GM19240 (cell line): ENCODE data around the gene PLXNA3.

ENCODE experiments used
- DNase-seq: peaks from one replicate; pipeline ENCODE4 v3.0.0; 2011; ENCODE audit warnings: low spot score; ENCODE audit not compliant: insufficient read length

PLXNA3 gene

DNA sequence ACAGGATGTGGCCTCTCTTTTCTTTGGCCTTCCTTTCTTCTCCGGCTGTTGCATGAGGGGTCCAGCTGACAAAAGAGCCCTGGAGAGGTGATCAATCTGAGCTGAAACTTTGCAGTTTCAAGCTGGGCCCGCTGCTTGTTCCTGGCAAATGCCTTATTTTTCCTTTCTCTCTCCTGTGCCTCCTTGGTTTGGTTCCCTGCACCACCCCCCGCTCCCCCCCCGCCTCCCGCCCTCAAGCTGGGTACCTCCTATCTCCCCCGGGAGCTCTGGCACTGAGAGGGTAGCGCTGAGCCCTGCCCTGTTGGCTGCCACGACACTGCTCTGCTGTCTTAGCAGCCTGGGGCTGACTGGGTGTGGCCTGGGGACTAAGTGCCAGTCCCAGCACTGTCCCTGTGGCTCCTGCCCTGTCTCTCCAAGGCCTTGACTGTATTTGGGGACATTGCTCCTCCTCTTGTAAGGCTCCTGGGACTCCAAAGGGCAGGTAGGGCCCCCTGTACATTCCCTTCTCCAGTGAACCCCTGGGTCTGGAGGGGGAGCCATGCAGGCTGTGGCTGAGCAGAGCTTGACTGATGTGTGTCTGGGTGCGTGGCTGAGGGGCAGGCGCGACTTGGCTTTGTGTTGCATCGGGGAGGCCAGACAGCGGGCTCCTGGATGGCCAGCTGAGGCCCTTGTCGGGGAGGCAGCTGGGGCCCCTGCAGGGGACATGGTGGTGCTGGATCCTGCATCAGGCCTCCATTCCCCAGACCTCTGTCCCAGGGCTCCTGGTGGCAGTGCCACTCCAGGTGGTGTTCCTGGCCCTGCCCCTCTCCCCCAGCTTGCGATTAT lies 1.1 kb downstream of the PLXNA3 start:
- DNase-seq, result no peak

DNA sequence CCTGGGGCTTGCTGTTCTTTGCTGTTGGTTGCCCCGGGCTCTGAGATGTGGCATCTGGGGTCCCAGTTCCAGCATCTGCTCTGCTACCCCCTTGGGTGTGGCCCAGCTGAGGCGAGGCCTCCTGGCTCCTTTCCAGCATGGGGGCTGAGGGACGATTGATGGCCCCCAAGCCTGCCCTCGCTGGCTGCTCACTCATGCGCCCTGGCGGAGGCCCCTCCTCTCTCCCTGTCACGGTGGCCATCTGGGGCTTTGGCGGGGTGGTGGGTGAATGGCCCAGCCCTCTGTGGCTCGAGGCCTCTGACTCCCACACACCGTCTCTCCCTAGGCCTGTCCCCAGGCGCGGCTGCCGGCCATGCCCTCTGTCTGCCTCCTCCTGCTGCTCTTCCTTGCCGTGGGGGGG lies 1.8 kb downstream of the PLXNA3 start:
- DNase-seq, result no peak

GRCh38 chrX:154460326-154460725 lies 2.2 kb downstream of the PLXNA3 start:
- no peak for DNase-seq

DNA sequence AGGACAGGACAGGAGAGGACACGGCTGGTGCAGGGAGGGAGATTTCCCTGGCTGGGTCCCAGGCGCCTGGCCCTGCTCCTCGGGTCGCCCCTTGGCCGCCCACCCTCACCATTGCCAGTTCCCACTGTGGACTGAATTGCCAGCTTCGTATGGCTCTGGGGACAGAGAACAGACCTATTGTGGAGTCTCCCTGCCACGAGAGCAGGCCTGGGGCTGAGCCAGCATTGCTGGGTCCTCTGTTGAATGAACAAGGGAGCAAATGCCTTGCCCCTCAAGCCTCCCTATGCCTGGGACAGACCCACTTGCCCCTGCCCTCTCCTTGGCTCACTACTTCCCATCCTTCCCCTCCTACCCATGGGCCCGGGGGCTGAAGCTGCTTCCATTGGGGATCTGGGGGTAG lies 4.3 kb downstream of the PLXNA3 start:
- DNase-seq, result no peak

DNA sequence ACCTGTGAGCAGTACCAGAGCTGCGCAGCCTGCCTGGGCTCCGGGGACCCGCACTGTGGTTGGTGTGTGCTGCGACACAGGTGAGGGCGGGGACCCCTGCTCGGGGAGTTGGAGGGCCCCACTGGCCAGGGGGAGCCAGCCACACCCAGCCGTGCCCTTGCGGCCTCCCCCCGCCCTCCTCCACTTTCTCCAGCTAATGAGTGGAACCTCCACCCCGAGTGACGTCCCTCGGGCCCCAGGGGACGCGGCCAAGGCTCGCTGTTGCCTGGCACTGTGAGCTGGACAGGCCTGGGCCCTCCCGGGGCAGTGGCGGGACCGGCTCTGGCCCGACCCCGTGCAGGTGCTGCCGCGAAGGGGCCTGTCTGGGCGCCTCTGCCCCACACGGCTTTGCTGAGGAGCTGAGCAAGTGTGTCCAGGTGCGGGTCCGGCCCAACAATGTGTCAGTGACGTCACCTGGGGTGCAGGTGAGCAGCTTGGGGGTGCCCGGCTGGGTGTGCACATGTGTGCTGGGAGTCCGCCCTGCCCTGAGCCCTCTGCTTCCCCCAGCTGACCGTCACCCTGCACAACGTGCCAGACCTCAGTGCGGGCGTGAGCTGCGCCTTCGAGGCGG lies 5.6 kb downstream of the PLXNA3 start:
- DNase-seq, result no peak

- DNase-seq, result no peak
Measured at GRCh38 chrX:154464806-154465365, 6.8 kb downstream of the PLXNA3 start.

DNA sequence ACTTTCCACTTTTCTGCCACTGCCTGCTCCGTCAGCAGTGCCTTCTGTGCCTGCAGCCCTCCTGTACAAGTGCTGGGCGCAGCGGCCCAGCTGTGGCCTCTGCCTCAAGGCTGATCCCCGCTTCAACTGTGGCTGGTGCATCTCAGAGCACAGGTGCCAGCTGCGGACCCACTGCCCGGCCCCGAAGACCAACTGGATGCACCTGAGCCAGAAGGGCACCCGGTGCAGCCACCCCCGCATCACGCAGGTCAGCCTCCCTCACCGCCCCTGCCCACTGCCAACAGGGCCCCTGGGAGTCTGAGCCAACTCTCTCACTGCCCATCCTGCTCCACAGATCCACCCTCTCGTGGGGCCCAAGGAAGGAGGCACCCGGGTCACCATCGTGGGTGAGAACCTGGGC lies 7.5 kb downstream of the PLXNA3 start:
- no peak for DNase-seq

DNA sequence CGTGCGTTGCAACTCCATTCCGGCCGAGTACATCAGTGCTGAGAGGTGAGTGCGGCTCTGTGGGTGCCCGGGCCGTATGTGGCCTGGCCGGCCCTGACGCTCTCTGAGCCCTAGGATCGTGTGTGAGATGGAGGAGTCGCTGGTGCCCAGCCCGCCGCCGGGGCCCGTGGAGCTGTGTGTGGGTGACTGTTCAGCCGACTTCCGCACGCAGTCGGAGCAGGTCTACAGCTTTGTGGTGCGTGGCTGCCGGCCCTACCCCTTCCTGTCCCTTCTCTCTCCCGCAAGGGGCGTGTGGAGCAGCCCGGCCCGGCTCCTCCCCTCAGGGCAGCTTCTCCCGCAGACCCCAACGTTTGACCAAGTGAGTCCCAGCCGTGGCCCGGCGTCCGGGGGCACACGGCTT lies 8.0 kb downstream of the PLXNA3 start:
- no peak for DNase-seq

DNA sequence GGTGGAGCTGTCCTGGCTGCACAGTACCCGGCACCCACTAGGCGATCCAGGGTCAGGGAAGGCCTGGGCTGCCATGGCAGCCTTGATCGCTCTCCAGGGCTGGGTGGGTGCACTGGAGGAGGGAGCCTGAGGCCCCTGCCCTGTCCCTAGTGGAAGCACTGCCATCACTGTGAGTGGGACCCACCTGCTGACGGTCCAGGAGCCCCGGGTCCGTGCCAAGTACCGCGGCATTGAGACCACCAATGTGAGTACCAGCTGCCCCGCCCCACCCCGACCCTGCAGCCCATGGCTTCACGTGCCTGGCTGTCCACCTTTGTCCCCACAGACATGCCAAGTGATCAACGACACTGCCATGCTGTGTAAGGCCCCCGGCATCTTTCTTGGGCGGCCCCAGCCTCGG lies 8.8 kb downstream of the PLXNA3 start:
- no peak for DNase-seq

- no peak for DNase-seq
Measured at GRCh38 chrX:154467556-154467955, 9.5 kb downstream of the PLXNA3 start.

GRCh38 chrX:154468217-154468616 lies 10.1 kb downstream of the PLXNA3 start:
- no peak for DNase-seq

DNA sequence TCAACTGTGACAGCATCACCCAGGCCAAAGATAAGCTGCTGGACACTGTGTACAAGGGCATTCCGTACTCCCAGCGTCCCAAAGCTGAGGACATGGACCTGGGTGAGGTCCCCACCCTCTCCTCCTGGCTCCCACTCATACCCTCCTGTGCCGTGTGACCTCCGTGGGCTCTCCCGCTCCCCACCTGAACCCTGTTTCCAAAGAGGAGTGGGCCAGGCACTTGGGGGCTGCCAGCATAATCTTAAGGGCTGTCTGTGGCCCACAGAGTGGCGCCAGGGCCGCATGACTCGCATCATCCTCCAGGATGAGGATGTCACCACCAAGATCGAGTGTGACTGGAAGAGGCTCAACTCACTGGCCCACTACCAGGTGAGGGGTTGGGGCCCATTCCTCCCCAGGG lies 11.0 kb downstream of the PLXNA3 start:
- DNase-seq, result no peak

DNA sequence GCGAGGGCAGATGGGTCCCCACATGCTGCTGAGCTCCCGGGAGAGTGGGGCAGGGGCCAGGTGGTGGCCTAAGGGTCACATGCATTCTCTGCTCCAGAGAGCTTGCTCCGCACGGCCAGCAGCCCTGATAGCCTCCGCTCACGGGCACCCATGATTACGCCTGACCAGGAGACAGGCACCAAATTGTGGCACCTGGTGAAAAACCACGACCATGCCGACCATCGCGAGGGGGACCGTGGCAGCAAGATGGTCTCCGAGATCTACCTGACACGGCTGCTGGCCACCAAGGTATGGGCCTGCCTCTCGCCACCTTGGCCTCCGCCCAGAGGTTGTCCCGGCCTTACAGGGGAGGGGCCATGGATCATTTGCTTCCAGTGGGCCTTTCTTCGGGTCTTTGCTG lies 11.8 kb downstream of the PLXNA3 start:
- no peak for DNase-seq

DNA sequence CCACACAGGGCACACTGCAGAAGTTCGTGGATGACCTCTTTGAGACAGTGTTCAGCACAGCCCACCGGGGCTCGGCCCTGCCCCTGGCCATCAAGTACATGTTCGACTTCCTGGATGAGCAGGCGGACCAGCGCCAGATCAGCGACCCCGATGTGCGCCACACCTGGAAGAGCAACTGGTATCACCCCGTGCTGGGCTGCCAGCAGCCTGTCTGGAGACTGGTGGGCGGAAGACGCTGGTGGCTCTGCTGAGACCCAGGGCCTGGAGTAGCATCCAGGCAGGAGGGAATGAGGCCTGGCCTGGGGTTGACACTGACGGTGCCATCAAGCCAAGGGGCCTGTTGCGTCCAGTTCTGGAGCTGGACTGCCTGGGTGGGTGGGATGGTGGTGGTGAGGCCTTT lies 12.4 kb downstream of the PLXNA3 start:
- DNase-seq, result no peak

- no peak for DNase-seq
Measured at GRCh38 chrX:154470914-154471568, 13.0 kb downstream of the PLXNA3 start.

DNA sequence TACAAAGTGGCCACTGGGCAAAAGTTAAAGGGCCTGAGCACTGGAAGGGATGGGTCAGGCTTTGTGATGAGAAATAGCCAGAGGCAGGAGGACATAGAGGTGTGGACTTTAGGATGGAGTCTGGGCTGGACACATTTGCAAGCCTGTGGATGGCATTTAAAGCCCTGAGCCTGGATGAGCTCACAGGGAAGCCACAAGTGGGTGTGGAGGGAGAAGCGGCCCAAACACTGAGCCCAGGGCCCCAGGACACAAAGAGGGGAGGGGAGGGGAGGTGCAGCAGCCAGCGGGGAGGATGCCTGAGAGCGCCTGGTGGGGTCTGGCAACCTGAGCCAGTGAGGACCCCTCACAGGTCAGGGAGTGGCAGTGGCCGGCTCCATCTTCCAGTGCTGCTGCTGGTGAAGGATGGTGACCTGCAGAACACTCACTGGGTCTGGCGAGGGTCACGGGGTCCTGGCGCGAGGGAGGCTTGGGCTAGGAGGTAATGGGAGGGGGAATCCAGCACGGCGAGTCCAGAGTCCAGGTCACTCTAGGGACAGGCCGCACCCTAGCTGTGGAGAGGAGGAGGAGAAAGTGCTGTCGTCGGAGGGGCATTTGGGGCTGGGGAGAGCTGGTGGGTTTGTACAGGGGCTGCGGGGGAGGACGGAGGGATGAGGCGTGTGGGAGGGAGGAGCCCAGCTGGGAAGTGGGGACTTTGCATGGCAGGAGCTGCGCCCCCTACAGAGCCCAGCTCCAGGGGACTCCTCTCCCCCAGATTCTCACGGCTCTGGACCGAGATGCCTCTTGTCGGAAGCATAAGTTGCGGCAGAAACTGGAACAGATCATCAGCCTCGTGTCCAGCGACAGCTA lies 14.0 kb downstream of the PLXNA3 start:
- DNase-seq, result no peak

DNA sequence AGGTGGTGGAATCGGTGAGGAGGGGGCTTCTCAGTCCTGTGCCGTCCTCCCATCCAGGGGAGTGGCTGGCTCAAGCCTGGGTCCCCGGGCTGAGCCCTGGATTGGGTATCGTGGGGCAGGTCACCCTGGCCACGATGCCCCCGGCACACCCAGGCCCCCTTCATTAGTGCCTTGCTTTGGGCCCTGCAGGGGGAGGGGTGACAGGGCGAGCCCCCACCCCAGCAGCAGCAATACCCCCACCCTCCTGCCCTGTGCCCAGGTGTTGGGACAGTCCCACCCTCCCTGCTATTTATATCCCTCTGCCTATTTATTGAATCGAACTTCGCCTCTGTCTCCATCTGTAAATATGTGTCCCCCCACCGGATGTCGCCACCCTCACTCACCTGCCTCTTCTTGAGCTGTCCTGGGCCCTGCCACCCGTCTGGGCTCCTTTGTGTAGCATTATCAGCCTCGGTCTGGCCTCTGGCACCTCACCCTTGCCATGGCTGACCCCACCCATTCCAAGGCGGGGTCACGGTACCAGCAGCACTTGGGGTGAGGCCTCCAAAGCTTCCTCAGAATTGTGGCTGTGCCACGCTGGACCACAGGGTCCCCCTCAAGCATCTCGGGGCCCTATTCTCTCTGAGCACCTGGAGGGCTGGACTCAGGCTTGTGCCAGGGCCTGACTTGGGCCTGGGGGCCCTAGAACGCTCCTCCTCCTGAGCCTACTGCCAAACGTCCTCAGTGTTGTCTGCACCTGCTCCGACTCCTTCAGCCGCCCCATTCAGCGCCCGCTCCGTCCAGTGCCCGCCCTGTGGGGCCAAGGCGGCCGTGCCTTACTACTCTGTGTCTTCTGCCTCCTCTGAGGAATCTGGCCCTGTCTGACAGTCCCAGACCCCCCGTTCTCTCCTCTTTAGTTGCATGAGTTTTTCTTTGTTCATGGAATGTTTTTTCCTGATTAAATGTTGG lies 14.9 kb downstream of the PLXNA3 start:
- no peak for DNase-seq

GRCh38 chrX:154473683-154474082 lies 15.6 kb downstream of the PLXNA3 start:
- DNase-seq, result no peak

GRCh38 chrX:154476821-154477220 lies 18.7 kb downstream of the PLXNA3 start:
- DNase-seq, result no peak

- no peak for DNase-seq
Measured at GRCh38 chrX:154477891-154478477, 19.9 kb downstream of the PLXNA3 start.
